SKM-1 treated with dmso at 0.1 percent for 144 hours (cell line): Measurements from ENCODE around the gene SMIM12.

ENCODE experiments used
- DNase-seq: peaks from one replicate; lab custom pipeline; 2025; ENCODE audit not compliant: unreplicated experiment; lab: John Stamatoyannopoulos, UW

The SMIM12 gene

DNA sequence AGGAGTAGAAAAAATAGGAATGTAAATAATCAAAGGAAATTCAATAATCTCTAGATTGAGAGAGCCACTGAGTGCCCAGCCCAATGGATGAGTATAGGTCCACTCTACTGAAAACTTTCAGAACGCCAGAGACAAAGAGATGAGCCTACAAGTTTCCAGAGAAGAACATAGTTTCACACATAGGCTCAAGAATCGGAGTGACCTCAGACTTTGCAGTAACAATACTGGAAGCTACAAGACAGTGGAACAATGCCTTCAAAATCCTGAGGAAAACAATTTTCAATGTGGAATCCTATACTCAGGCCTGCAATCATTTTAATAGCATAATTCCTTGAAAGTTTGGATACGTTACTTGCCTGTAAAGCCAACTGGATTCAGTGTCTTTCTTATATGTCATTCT, 55.8 kb downstream of the SMIM12 start:
- no peak for DNase-seq
